Hippocampal formation (tissue), 2 donors: Measurements from ENCODE around the gene PYCARD.
A peak's percentile ranks its signal among the peaks of the same experiment; 100 is the strongest.
"Not testable (repeated sequence)": the region's sequence is repeated elsewhere in the genome, so short reads cannot be mapped to it uniquely, and the experiment has no call there.

Experiments
- DNase-seq, 2 donors: peaks; one replicate each; lab custom pipeline; 2025; lab: John Stamatoyannopoulos, UW

The PYCARD gene

GRCh38 chr16:31202414-31203375 is at the start of gene PYCARD:
PYCARD (minus strand) TSS chr16:31202760; CDS start chr16:31202690, 70 bp downstream.
- no peak for DNase-seq

DNA sequence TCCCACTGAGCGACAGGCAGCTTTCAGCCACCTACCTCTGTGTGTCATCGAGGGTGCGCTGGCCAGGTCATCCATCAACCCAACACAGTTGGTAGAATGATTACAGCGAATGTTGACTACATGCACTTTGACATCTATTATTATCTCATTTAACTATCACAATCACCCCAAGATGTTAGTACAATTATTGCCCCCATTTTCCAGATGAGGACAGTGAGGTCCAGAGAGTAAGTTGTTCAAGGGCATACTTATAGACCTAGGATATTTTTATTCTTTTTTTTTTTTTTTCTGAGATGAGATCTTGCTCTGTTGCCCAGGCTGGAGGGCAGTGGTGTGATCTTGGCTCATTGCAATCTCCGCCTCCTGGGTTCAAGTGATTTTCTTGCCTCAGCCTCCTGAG is 48.9 kb upstream of the PYCARD start:
- DNase-seq = no peak

GRCh38 chr16:31250782-31251384 is 48.3 kb upstream of the PYCARD start:
- no peak for DNase-seq

GRCh38 chr16:31248344-31248743 is 45.8 kb upstream of the PYCARD start:
- DNase-seq = no peak

DNA sequence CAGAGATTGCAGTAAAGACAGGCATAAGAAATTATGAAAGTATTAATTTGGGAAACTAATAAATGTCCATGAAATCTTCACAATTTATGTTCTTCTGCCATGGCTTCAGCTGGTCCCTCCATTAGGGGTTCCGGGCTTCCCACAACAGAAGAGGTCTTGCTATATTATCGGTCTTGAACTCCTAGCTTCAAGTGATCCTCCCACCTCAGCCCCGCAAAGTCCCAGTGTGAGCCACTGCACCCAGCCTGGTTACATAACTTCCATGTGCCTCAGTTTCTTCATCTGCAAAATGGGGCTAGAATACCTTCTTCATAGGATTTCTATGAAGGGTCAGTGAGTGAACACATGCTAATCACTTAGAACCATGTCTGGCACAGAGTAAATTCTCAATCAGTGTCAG is 43.7 kb upstream of the PYCARD start:
- no peak for DNase-seq

DNA sequence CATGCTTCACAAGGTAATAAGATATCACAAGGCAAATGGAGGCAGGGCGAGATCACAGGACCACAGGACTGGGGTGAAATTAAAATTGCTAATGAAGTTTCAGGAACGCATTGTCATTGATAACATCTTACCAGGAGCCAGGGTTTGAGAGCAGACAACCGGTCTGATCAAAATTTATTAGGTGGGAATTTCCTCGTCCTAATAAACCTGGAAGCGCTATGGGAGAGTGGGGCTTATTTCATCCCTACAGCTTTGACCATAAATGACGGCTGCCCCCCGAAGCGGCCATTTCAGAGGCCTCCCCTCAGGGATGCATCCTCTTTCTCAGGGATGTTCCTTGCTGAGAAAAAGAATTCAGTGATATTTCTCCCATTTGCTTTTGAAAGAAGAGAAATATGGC is 43.0 kb upstream of the PYCARD start:
- not testable (repeated sequence) for DNase-seq

DNA sequence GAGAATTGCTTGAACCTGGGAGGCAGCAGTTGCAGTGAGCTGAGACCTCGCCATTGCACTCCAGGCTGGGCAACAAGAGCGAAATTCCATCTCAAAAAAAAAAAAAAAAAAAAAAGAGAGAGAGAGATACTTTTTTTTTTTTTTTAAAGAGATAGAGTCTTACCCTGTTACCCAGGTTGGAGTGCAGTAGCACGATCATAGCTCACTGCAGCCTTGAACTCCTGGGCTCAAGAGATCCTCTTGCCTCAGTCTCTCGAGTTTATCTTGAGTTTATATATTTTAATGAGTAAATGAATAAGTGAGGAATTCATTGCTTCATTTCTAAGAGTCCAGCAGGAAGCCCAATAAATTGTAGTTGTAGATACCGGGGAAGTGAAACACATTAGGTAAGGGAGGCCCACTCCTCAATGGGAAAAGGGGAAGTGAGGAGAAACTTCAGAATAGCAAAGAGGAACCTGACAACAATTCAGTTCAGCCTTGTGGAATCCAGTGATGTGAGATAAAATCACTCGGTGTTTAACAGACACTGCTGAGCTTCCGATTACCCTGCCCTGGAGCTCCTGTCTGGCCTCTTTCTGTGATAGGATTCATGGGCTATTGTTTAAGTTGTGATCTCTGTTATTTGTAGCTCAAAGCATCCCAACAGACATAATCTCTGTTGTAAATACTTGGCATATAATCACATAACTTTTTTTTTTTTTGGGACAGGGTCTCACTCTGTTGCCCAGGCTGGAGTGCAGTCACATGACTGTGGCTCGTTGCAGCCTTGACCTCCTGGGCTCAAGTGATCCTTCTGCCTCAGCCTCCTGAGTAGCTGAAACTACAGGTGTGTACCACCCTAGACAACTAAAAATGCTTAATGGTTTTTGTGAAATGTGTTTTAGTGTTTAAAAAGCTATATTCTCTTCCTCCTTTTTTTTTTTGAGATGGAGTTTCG is 41.4 kb upstream of the PYCARD start:
- DNase-seq = peak in 1 of 2 donors; percentile 5

GRCh38 chr16:31242206-31242605 is 39.6 kb upstream of the PYCARD start:
- DNase-seq = no peak

GRCh38 chr16:31238041-31238440 is 35.5 kb upstream of the PYCARD start:
- DNase-seq = no peak

GRCh38 chr16:31229501-31229900 is 26.9 kb upstream of the PYCARD start:
- DNase-seq = no peak

DNA sequence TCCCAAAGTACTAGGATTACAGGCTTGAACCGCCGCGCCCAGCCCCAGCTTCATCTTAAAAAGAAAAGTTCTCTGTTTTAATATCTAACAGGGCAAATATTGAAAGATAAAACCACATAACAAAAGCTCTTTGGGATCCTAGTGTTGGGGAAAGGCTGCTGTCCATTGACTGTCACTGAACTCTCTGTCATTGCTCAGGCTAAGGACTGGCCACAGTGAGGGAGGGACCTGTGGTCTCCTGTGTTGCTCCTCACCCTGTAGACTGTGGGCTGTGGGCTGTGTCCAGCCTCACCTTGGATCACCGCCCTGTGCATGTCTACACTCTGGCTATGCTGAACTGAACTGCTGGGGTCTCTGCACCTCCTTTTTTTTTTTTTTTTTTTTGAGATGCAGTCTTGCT is 25.6 kb upstream of the PYCARD start:
- DNase-seq = no peak

DNA sequence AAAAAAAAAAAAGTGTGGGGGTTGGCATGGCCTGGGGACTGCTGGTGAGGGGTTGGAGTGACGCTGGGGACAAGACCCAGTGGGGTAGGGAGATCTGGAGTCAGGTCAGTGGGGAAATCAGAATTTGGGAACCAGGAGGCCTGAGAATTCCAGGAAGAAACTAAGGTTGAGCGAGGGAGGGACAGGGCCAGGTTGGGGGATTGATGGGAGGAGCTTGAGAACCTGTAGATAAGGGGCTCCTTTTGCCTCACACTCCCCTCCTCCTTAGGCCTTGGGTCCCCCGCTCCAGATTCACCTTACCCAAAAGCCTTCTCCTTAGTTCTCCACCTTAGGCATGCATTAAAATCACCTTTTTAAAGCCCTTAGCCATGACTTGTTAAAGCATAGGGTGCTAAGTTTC is 22.6 kb upstream of the PYCARD start:
- no peak for DNase-seq

GRCh38 chr16:31224092-31224955 is 21.8 kb upstream of the PYCARD start:
- no peak for DNase-seq

GRCh38 chr16:31223044-31223443 is 20.5 kb upstream of the PYCARD start:
- DNase-seq = no peak

- no peak for DNase-seq
Observed at GRCh38 chr16:31221357-31222160, 19.0 kb upstream of the PYCARD start.

DNA sequence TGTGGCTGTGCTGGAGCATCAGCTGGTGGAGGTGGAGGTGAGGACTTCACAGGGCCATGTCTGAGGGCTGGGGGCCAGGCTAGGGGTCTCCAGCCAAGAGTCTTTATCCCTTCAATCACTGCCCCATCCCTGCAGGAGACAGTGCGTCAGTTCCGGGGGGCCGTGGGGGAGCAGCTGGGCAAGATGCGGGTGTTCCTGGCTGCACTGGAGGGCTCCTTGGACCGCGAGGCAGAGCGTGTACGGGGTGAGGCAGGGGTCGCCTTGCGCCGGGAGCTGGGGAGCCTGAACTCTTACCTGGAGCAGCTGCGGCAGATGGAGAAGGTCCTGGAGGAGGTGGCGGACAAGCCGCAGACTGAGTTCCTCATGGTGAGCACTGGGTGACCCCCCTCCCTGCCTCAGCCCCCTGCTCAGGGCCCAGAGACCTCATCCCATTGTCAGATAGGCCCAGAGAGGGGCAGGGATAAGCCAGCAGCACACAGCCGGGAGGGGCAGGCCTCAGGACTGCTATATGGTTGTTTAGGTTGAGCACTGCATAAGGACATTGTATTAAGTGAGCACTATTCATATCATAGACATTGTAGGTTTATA is 16.7 kb upstream of the PYCARD start:
- no peak for DNase-seq

DNA sequence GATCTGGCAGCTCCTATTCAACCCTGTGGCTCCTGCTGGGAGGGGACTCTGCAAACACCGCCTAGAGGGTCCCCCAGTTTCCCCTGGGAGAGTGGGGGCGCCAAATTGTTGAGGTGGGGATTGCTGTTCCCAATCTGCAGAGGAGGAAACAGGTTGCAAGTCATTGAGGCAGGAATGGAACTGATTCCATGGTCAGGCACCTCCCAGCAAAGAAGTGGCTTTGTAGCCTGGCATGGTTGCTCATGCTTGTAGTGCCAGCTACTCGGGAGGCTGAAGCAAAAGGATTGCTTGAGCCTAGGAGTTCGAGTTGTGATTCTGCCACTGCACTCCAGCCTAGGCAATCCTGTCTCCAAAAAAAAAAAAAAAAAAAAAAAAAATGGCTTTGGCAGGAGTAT is 14.6 kb upstream of the PYCARD start:
- DNase-seq = no peak

DNA sequence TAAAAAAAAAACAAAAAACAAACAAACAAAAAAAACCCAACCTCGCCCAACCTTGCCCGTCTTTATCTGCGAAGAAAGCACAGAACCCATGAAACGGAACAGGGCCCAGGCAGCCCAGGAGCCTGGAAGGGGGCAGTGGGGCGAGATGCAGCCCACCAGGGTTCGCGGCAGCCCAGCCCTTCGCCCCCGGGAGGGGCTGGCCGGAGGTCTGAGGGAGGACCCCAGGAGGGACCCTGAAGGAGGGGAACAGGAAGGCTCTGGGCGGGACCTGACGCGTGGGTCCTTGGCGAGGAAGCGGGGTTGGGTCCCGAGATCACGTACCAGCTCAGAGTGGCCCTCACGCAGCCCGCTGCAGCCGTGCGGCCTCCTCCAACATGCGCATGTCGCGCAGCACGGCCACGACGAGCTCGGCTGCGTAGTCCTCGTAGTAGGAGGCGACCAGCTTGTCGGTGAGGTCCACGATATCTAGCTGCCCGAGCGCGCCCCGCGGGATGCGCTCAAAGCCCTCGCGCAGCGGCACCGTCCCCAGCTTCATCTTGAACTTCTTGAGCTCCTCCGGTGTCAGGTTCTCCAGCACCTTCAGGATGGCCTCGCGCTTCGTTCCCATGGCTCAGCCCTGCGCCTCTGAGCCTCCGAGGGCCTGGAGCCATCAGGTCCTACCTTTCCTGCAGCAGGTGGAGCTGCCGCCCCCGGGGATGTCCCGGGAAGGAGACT is 14.0 kb upstream of the PYCARD start, which contains the start of gene PYDC1:
TSS of gene PYDC1 (minus strand) at position 714 of the 714 bp plus-strand sequence. CDS start at position 607, 107 bp downstream.
- no peak for DNase-seq
